Stimulated activated CD4-positive, alpha-beta T cell treated with anti-CD3 and anti-CD28 coated beads, TNF-alpha, amount 100 ng/mL, for 1 hour (primary cell): Measurements from ENCODE around the gene TAL1.
A peak's percentile ranks its signal among the peaks of the same experiment; 100 is the strongest.
"Not testable (repeated sequence)": the region's sequence is repeated elsewhere in the genome, so short reads cannot be mapped to it uniquely, and the experiment has no call there.

ENCODE experiments used
- DNase-seq, 3 donors: peaks; one replicate each; pipeline ENCODE4 v3.0.0-alpha.2; 2020; ENCODE audit warnings: low read depth in 3 of 3, low spot score in 1 of 3

TAL1 gene

DNA sequence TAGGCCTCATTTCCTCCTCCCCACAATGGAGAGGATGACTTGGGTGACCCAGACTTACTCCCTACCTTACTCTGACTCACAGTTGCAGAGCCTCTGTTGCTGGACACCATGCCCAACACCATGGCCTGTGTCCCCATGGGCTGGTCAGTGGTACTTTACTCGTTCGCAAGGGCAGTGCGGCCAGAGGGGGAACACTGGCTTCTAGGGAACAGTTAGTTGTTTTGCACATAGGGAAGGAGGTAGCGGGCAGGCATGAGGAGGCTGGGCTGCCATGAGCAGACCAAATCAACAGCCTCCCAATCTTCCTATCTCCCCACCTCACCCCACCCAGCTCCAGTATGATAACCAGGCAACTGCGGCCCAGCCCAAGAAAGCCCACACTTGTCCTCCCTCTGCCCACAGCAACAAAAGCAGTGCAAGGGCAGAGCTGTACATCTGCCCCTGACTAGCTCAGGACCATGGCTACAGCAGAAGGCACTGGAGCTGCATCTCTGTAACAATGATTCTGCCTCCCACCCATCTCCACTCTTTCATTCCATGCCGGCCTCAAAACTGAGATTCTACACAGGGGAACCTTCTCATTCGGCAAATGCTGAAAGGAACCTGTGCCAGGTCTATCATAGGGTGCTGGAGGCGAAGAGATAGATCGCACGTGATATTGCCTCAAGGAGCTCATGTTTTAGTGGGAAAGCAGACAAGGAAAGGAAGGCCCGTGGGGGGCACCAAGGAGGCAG, 18.6 kb downstream of the TAL1 start:
- no peak for DNase-seq

- DNase-seq = no peak
Measured at GRCh38 chr1:47212636-47213229, 19.3 kb downstream of the TAL1 start.

GRCh38 chr1:47211796-47212269, 20.2 kb downstream of the TAL1 start:
- no peak for DNase-seq

DNA sequence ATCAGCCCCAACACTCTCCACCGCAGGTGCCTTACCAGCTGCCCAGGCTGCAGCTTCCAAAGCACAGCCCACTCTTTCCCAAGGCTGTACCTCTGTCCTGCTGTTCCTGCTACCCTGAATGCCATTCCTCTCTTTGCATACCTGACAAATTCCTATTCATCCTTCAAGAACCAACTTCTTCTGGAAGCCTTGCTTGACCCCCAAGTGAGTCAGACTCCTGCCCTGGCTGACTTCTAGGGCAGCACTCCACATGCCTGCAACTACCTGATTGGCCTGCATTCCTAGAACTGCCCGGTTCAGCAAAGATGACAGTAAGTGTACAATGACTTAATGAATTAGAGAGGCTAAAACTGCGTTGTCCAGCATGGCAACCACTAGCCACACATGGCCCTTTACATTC, 21.4 kb downstream of the TAL1 start:
- DNase-seq = no peak

- DNase-seq = no peak
Measured at GRCh38 chr1:47209725-47210325, 22.2 kb downstream of the TAL1 start.

- no peak for DNase-seq
Measured at GRCh38 chr1:47209091-47209490, 22.9 kb downstream of the TAL1 start.

DNA sequence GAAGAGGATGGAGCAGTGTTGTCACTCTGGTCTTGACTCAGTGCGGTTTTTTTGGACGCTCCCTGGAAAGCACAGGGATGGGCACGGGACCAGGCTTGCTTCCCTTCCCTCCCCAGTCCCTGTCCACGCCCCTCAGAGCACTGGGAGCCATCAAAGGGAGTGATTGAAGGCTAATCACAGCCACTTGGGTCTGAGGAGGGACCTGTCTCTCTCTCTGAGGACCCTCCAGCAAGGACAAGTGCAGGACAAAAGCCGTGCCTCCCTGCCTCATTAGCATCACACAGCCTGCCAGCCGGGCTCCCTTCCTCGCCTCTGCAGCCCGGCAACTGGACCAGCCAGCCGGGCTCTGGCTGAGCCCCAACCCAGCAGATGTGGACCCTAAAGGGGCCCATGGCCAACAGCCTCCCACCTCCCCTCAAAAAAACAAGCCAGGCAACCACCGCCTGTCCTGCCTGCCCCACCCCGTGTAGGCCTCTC, 23.6 kb downstream of the TAL1 start:
- no peak for DNase-seq

GRCh38 chr1:47207803-47208373, 24.1 kb downstream of the TAL1 start:
- DNase-seq = no peak

GRCh38 chr1:47205918-47206317, 26.1 kb downstream of the TAL1 start:
- DNase-seq = no peak

DNA sequence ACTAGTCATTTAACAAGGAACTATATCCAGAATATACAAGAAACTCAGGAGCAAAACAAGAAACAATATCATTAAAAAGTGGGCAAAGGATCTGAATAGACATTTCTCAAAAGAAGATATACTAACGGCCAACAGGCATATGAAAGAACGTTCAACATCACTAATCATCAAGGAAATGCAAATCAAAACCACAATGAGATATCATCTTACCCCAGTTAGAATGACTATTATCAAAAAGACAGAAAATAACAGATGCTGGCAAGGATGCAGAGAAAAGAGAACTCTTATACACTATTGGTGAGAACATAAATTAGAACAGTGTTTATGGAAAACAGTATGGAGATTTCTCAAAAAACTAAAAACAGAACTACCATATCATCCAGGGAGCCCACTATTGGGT, 28.5 kb downstream of the TAL1 start:
- not testable (repeated sequence) for DNase-seq

GRCh38 chr1:47201179-47201578, 30.8 kb downstream of the TAL1 start:
- DNase-seq = no peak

GRCh38 chr1:47198214-47198613, 33.8 kb downstream of the TAL1 start:
- no peak for DNase-seq

DNA sequence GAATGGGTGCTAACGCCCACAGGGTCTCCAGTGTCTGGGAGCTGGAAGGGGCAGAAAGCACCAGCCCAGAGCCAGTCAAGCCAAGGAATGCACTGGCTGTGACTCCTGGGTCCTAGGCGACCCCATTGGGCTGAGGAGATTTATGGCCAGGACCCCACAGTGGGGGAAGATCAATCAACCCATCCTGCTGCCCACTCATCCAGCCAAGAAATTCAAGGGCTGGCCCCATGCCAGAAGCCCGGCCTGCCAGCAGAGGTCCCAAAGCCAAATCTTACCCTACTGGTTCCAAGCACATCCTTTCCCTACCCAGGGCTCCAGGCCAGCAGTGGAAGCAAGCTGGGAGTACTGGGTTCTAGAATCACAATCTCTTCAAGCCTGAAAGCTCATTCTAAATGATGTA, 35.4 kb downstream of the TAL1 start:
- no peak for DNase-seq

DNA sequence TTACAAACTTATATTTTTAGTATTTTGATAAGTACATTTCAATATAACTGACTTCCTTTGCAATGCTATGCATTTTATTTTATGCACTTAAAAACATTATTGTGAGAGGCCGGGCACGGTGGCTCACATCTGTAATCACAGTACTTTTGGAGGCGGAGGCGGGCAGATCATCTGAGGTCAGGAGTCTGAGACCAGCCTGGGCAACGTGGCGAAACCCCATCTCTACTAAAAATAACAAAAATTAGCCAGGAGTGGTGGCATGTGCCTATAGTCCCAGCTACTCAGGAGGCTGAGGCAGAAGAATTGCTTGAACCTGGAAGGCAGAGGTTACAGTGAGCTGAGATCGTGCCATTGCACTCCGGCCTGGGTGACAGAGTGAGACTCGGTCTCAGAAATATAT, 36.0 kb downstream of the TAL1 start:
- DNase-seq = not testable (repeated sequence)

DNA sequence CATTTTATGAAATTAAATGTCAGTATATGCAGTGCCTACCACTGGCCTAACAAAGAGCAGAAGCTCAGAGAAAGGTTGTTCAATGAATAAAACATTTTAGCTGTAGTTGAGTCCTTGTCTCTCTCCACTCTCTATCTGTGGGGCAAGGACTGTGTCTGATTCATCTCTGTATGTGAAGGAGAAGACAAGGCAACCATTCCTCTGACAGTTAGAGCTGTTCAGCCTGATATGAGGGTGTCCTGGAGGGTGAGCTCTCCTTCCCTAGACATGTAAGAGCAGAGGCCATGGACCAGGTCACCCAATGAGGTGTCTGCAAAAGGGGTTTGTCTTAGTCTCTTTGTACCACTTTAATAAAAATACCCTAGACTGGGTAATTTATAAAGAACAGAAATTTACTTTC, 37.7 kb downstream of the TAL1 start:
- no peak for DNase-seq

DNA sequence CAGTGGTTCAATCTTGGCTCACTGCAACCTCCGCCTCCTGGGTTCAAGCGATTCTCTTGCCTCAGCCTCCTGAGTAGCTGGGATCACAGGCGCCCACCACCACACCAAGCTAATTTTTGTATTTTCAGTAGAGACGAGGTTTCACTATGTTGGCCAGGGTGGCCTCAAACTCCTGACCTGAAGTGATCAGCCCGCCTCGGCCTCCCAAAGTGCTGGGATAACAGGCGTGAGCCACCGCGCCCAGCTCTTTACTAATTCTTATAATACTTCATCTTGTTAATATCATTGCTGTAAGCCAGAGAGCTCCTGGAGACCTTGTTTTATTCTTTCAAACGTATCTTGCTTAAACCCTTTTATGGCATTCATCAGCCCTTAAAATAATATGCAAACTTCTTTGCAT, 38.5 kb downstream of the TAL1 start:
- not testable (repeated sequence) for DNase-seq

DNA sequence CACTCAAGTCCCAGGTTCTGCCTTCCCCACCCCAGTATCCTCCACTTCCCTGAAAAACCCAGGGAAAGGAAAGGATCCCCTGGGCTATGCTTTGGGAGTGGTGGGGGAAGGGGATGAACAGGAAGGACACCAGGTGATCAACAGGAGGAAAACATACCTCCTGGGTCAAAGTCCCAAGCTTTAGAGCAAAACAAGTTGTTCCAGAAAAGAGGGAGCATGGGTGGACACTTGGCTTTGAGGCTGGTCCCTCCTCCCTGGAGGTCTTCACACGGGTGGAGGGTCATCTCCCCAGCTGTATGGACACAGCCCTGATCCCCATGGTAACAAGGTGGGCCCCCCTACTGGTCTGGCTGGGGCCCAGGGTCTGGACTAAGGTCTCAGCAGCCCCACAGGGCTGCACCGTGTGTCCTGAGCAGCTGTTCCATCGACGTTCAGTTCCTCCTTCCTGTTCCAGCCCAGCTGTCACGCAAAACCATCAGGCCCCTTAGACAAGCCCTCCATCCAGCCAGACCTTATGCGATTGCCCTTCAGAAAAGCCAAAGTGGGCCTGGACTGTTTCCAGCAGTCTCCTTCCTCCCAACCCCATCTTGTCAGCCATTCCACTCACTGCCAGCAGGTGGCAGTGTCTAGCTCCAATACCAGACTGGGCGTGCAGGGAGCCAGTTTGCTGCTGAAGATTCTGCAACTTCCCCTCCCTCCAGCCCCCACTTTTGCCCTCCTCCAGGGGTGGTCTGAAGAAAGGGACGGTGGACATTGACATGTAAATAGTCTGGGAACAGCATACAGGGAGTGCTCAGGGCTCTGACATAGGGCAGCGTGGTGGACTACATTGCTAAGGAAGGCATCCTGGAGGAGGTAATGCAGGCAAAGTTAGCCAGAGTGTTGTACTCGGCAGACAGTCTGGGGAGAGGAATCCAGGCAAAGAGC, 39.3 kb downstream of the TAL1 start:
- DNase-seq = peak; percentile 19 to 56 (median 24)

DNA sequence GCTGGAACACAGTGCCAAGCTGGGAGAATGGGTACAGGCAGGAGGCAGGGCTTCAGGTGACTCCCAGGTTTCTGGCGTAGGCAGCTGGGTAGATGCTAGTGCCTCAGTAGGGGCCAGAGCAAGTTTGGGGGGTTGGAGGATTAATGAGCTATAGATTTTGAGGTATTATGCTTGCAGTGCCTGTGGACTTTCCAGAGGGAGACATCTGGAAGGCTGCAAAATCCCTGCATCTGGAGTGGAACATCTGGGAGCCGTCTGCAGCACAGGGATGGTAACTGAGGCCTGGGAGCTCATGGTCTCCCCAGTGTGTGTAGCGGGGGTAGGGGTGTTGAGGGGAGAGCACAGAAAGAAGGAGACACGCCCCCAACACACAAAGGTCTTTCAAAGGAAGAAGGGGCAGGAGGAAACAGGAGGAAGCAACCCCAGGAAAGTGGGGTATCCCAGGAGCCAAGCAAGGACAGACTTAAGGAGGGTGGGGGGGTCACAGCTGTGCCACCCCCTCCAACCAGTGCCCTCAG, 40.0 kb downstream of the TAL1 start:
- DNase-seq = no peak

DNA sequence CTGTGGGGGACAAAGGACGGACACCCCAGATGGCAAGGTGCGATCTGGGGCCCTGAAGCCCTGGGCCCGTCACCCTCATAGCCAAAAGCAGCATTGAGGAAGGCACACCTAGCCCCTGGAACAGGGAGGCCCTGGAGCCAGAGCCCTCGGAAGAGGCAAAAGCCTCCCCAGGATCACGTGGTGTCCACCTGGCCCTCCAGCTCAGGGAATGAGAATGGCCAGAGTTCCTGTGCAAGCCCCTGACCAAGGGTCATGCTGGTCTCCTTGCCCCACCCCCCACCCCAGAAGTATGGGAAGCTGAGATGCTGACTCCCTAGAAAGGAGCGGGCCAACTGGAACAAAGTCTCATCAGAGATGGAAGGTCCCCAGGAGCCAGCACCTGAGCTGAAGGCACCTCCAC, 41.2 kb downstream of the TAL1 start:
- DNase-seq = no peak

GRCh38 chr1:47190509-47190855, 41.5 kb downstream of the TAL1 start:
- no peak for DNase-seq
